A549 (cell line): ENCODE results near the gene HAAO. TPM values are rescaled to one million over a fixed set of nuclear protein-coding genes. Genes with fewer than 3 reads are reported as not detected.

Experiments
- ATAC-seq, 2 experiments: fragments of 200-7000 bp in 1 of 2; fragments of >200 bp in 1 of 2; cut with Nextera tagmentation in 1 of 2; cut with Tn5 transposase in 1 of 2; 3 replicates each; pipeline versions ENCODE4 v1.8.0 to v1.9.1; 2018 to 2020; ENCODE audit warnings: mild to moderate bottlenecking in 1 of 2, moderate library complexity in 1 of 2
- CTCF ChIA-PET: fragments of 300-600 bp; sonication (Branson Sonifier 250); formaldehyde crosslinking; extraction: SDS; loops from one replicate; lab custom pipeline; 2021; ENCODE audit warnings: antibody characterized with exemption, inconsistent platforms; lab: Yijun Ruan, JAX
- POLR2A ChIA-PET: fragments of 350-600 bp; formaldehyde crosslinking; extraction: SDS; loops from one replicate; lab custom pipeline; 2021; ENCODE audit warnings: antibody characterized with exemption, inconsistent platforms; lab: Yijun Ruan, JAX
- DNase-seq, 2 experiments: peaks; one replicate each; pipeline versions ENCODE4 v3.0.0 to v3.0.0-alpha.2; 2011 to 2016; ENCODE audit warnings: low read depth in 1 of 2, low spot score in 1 of 2
- FAIRE-seq: peaks from 2 replicates; lab custom pipeline; 2011; peaks lifted over from hg19 to GRCh38; lab: Jason Lieb, UNC
- H3K27ac ChIP-seq, 2 experiments: fragments of >200 bp; sonication (Bioruptor Twin); formaldehyde crosslinking; 3 replicates each; pipeline ENCODE4 v1.5.1; 2016 to 2017
- H3K4me1 ChIP-seq: fragments of >200 bp; sonication (Bioruptor Twin); formaldehyde crosslinking; 3 replicates; pipeline ENCODE4 v1.6.1; 2016
- H3K4me2 ChIP-seq: fragments of >200 bp; sonication (Bioruptor Twin); formaldehyde crosslinking; 3 replicates; pipeline ENCODE4 v1.6.1; 2016
- H3K4me3 ChIP-seq: fragments of >200 bp; sonication (Bioruptor Twin); formaldehyde crosslinking; 3 replicates; pipeline ENCODE4 v1.5.1; 2016
- H3K9me3 ChIP-seq: fragments of >200 bp; sonication (Bioruptor Twin); formaldehyde crosslinking; 3 replicates; pipeline ENCODE4 v1.6.1; 2016
- BHLHE40 ChIP-seq: IDR thresholded peaks from 2 replicates; pipeline ENCODE4 v1.6.1; 2012; ENCODE audit warnings: low read depth, low read length, inconsistent platforms
- EP300 ChIP-seq, 2 experiments: fragments of >200 bp; sonication (Bioruptor Twin); formaldehyde crosslinking; IDR thresholded peaks; 2 replicates in 1 of 2; 3 replicates in 1 of 2; pipeline ENCODE4 v1.6.1; 2016 to 2017
- GATA3 ChIP-seq: IDR thresholded peaks from 2 replicates; pipeline ENCODE4 v1.6.1; 2012; ENCODE audit warnings: borderline replicate concordance
- HDAC2 ChIP-seq: fragments of 200-600 bp; sonication (generic); IDR thresholded peaks from 2 replicates; pipeline ENCODE4 v1.6.1; 2016
- HEYL ChIP-seq: fragments of 250-450 bp; sonication (Bioruptor Pico); IDR thresholded peaks from 2 replicates; pipeline ENCODE4 v1.8.0; 2021; ENCODE audit warnings: mild to moderate bottlenecking, moderate library complexity
- HOXA7 ChIP-seq: fragments of 250-450 bp; sonication (Bioruptor Pico); IDR thresholded peaks from 2 replicates; pipeline ENCODE4 v1.5.0; 2020; ENCODE audit warnings: mild to moderate bottlenecking, moderate library complexity
- MAZ ChIP-seq: fragments of 150-350 bp; IDR thresholded peaks from 2 replicates; pipeline ENCODE4 v1.6.1; 2014; ENCODE audit warnings: antibody characterized with exemption, low read depth, low read length, borderline replicate concordance
- NR3C1 ChIP-seq: fragments of >200 bp; sonication (Bioruptor Twin); formaldehyde crosslinking; IDR thresholded peaks from 3 replicates; pipeline ENCODE4 v1.6.1; 2017
- POLR2AphosphoS2 ChIP-seq: conservative IDR thresholded peaks from 2 replicates; pipeline ENCODE4 v1.6.1; 2012; ENCODE audit warnings: low read length, improper control_type of control experiment, inconsistent platforms
- SMC3 ChIP-seq: fragments of >200 bp; sonication (Bioruptor Twin); formaldehyde crosslinking; IDR thresholded peaks from 3 replicates; pipeline ENCODE4 v1.6.1; 2018; ENCODE audit warnings: inconsistent platforms
- SREBF2 ChIP-seq: fragments of 450-650 bp; IDR thresholded peaks from 2 replicates; pipeline ENCODE4 v1.6.1; 2014; ENCODE audit warnings: mild to moderate bottlenecking, moderate library complexity
- TP53 ChIP-seq: fragments of 250-450 bp; sonication (Bioruptor Pico); IDR thresholded peaks from 2 replicates; pipeline ENCODE4 v1.5.0; 2021; ENCODE audit warnings: mild to moderate bottlenecking, moderate library complexity
- ZSCAN20 ChIP-seq: fragments of 250-450 bp; sonication (Bioruptor Pico); IDR thresholded peaks from 2 replicates; pipeline ENCODE4 v1.8.0; 2022; ENCODE audit warnings: mild to moderate bottlenecking, moderate library complexity
- WGBS: methylation state at CpG from one replicate; pipeline ENCODE4 v1.1.6; 2017; ENCODE audit errors: missing lambda C conversion rate; 5-methylcytosine and 5-hydroxymethylcytosine counted together
- polyA plus RNA-seq, 4 experiments: library from polyadenylated mRNA; depleted of rRNA in 3 of 4; stranded (reverse); fragments of >200 nt; fragmentation: RNase III in 1 of 4; extraction: RNeasy Plus Mini Kit Qiagen cat#74134 plus additional on column Dnase treatment in 1 of 4; gene quantifications; 2 replicates in 3 of 4; 3 replicates in 1 of 4; pipeline ENCODE4 v1.2.3, GENCODE V29; 2011 to 2017
- TF ChIP-seq, protein P1 (sequence below): IDR thresholded peaks from 2 replicates; pipeline ENCODE4 v1.6.1; 2012
- TF ChIP-seq, protein P2 (sequence below): fragments of 250-450 bp; sonication (Bioruptor Pico); IDR thresholded peaks from 2 replicates; pipeline ENCODE4 v1.5.0; 2021; ENCODE audit warnings: mild to moderate bottlenecking, moderate library complexity, borderline replicate concordance
- TF ChIP-seq, protein P3 (sequence below): IDR thresholded peaks from 2 replicates; pipeline ENCODE4 v1.6.1; 2012; ENCODE audit warnings: low read depth, borderline replicate concordance
- TF ChIP-seq, protein P4 (sequence below): fragments of >200 bp; sonication (Bioruptor Twin); formaldehyde crosslinking; IDR thresholded peaks from 3 replicates; pipeline ENCODE4 v1.5.1; 2016

The HAAO gene
- polyA plus RNA-seq, 2 of the 4 experiments (the other 2 are of a cell fraction): not detected

DNA sequence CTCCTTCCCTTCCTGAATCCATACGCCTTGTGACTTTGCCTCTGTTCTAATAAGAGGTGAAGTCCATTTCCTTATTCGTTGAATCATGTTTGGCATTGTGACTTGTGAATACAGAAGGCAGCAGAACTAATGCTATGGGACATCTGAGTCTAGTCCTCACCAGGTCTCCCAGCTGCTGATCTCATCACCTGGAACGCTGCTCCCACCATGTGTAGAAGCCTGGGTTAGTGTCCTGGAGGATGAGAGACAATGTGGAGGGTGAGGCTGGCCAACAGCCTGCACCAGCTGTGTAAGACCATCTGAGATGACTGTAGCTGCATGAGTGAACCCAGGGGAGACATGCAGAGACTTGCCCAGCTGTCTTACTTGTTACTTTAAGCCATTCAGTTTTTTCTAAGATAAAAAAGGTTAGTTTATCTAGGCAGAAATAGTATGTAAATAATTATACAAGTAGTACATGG is 3.5 kb upstream of the HAAO start:
- DNase-seq: no peak
- POLR2A ChIA-PET: interaction anchor here (2.8 kb wide), 1 partner anchor 14 kb away, joined by 20 read pairs; no protein-coding TSS in a partner anchor
- peak overlapping the region; percentile 2 to 34; a peak in 3 of 6 replicates for H3K27ac ChIP-seq

DNA sequence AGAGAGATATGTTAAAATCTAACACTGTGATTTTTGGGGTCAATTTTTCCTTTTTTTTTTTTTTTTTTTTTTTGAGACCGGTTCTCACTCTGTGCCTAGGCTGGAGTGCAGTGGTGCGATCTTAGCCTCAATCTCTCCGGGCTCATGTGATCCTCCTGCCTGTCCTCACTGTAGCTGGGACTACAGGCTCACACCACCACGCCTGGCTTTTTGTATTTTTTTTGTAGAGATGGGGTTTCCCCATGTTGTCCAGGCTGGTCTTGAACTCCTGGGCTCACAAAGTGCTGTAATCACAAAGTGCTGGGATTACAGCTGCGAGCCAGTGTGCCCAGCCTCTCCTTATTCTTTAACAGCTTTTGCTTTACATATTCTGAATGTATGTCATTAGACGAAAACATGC is 2.9 kb upstream of the HAAO start:
- Histone ChIP-seq H3K9me3 (no peaks in the 10 kb centered on the region), H3K4me3 (no peak overlapping the region), H3K4me2 (no peak overlapping the region), H3K4me1 (peaks cover 7% of the 10 kb centered on the region; the same call in 2 of the 3 replicates), H3K27ac (no peak overlapping the region; a peak in 1 of 6 replicates)
- POLR2A ChIA-PET: interaction anchor here (2.8 kb wide), 1 partner anchor 15 kb away, joined by 20 read pairs; no protein-coding TSS in a partner anchor
- TF ChIP-seq, protein P1, sequence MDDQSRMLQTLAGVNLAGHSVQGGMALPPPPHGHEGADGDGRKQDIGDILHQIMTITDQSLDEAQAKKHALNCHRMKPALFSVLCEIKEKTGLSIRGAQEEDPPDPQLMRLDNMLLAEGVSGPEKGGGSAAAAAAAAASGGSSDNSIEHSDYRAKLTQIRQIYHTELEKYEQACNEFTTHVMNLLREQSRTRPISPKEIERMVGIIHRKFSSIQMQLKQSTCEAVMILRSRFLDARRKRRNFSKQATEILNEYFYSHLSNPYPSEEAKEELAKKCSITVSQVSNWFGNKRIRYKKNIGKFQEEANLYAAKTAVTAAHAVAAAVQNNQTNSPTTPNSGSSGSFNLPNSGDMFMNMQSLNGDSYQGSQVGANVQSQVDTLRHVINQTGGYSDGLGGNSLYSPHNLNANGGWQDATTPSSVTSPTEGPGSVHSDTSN: no peak
- no peak for TF ChIP-seq SREBF2
- TF ChIP-seq ZSCAN20 (CRISPR knock-in tag): no peak
- TF ChIP-seq BHLHE40: no peak
- TF ChIP-seq, protein P2, sequence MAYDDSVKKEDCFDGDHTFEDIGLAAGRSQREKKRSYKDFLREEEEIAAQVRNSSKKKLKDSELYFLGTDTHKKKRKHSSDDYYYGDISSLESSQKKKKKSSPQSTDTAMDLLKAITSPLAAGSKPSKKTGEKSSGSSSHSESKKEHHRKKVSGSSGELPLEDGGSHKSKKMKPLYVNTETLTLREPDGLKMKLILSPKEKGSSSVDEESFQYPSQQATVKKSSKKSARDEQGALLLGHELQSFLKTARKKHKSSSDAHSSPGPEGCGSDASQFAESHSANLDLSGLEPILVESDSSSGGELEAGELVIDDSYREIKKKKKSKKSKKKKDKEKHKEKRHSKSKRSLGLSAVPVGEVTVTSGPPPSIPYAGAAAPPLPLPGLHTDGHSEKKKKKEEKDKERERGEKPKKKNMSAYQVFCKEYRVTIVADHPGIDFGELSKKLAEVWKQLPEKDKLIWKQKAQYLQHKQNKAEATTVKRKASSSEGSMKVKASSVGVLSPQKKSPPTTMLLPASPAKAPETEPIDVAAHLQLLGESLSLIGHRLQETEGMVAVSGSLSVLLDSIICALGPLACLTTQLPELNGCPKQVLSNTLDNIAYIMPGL: no peak
- TF ChIP-seq EP300 (IDR thresholded peaks at IDR 0.05): no peak
- no peak for TF ChIP-seq HOXA7
- 69% methylated on average over 6 of the region's 6 CpGs for WGBS
- no peak for FAIRE-seq
- no peak for DNase-seq
- CTCF ChIA-PET: interaction anchor here (1.3 to 4.7 kb wide), 5 partner anchors 10 to 48 kb away, joined by 3 to 23 read pairs (median 11); no protein-coding TSS in a partner anchor
- ATAC-seq: no peak

More for the DNA sequence above, 3.5 kb upstream of the HAAO start:
- no peak for TF ChIP-seq TP53
- TF ChIP-seq, protein P3, sequence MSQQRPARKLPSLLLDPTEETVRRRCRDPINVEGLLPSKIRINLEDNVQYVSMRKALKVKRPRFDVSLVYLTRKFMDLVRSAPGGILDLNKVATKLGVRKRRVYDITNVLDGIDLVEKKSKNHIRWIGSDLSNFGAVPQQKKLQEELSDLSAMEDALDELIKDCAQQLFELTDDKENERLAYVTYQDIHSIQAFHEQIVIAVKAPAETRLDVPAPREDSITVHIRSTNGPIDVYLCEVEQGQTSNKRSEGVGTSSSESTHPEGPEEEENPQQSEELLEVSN: no peak
- no peak for TF ChIP-seq HEYL (CRISPR knock-in tag)
- no peak for TF ChIP-seq HDAC2
- no peak for TF ChIP-seq SMC3
- TF ChIP-seq POLR2AphosphoS2: no peak
- no peak for TF ChIP-seq MAZ
- no peak for TF ChIP-seq GATA3
- TF ChIP-seq NR3C1: no peak
- TF ChIP-seq, protein P4, sequence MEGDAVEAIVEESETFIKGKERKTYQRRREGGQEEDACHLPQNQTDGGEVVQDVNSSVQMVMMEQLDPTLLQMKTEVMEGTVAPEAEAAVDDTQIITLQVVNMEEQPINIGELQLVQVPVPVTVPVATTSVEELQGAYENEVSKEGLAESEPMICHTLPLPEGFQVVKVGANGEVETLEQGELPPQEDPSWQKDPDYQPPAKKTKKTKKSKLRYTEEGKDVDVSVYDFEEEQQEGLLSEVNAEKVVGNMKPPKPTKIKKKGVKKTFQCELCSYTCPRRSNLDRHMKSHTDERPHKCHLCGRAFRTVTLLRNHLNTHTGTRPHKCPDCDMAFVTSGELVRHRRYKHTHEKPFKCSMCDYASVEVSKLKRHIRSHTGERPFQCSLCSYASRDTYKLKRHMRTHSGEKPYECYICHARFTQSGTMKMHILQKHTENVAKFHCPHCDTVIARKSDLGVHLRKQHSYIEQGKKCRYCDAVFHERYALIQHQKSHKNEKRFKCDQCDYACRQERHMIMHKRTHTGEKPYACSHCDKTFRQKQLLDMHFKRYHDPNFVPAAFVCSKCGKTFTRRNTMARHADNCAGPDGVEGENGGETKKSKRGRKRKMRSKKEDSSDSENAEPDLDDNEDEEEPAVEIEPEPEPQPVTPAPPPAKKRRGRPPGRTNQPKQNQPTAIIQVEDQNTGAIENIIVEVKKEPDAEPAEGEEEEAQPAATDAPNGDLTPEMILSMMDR: no peak
- peaks cover 7% of the 10 kb centered on the region; the same call in 2 of the 3 replicates for H3K4me1 ChIP-seq
- 46% methylated on average over 3 of the region's 3 CpGs for WGBS
- FAIRE-seq (peak; percentile 28), ATAC-seq (peak in 1 of 2 experiments; percentile 11; a peak in 1 of 6 replicates)
- no peak overlapping the region for H3K4me3 ChIP-seq
- CTCF ChIA-PET: interaction anchor here (1.0 to 4.7 kb wide), 4 partner anchors 9 to 62 kb away, joined by 3 to 23 read pairs (median 15); no protein-coding TSS in a partner anchor
- H3K9me3 ChIP-seq: no peaks in the 10 kb centered on the region
- H3K4me2 ChIP-seq: no peak overlapping the region
